Stimulated activated naive CD8-positive, alpha-beta T cell treated with anti-CD3 and anti-CD28 coated beads, Interleukin-15, Interleukin-2, amounts not matched to agents 100 ng/mL and 50 ng/mL, for 24 hours (primary cell): ENCODE measurements around the gene FIG4.
"Not testable (repeated sequence)": the region's sequence is repeated elsewhere in the genome, so short reads cannot be mapped to it uniquely, and the experiment has no call there.

Source experiments
- H3K27ac Mint-ChIP-seq: one replicate; pipeline ENCODE4 v1.8.0; 2021; ENCODE audit warnings: mild to moderate bottlenecking, mixed read lengths
- H3K27me3 Mint-ChIP-seq: one replicate; pipeline ENCODE4 v1.8.0; 2021; ENCODE audit warnings: mixed read lengths
- H3K36me3 Mint-ChIP-seq: one replicate; pipeline ENCODE4 v1.8.0; 2021; ENCODE audit warnings: low read depth, mixed read lengths
- H3K4me1 Mint-ChIP-seq: one replicate; pipeline ENCODE4 v1.8.0; 2021; ENCODE audit warnings: low read depth, mixed read lengths
- H3K4me3 Mint-ChIP-seq: one replicate; pipeline ENCODE4 v1.8.0; 2021; ENCODE audit warnings: mild to moderate bottlenecking, mixed read lengths
- H3K9me3 Mint-ChIP-seq: one replicate; pipeline ENCODE4 v1.8.0; 2021; ENCODE audit warnings: mixed read lengths

Gene FIG4

DNA sequence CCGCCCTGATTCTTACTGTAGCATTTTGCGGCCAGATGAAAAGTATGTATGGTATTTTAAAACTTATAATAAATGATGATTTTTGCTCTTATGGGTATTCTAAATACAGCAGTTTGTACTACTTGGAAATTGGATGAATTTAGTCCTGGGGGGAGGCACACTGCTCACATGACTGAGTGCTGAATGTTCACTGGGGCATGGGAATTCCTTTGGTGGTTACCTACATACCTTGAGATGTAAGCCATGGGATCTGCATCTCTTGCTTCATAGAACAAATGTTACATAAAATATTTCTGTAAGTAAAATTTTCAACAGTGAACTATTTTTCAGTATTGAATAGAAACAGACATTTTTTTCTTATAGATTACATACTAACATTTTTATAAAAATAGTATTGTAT lies 71.1 kb downstream of the FIG4 start:
- Mint-ChIP-seq H3K27ac (no peak overlapping the region), H3K4me1 (peaks cover 17% of the 10 kb centered on the region), H3K9me3 (peaks cover under 1% of the 10 kb centered on the region), H3K4me3 (no peak overlapping the region), H3K27me3 (no peaks in the 10 kb centered on the region), H3K36me3 (peaks cover 41% of the 10 kb centered on the region)

DNA sequence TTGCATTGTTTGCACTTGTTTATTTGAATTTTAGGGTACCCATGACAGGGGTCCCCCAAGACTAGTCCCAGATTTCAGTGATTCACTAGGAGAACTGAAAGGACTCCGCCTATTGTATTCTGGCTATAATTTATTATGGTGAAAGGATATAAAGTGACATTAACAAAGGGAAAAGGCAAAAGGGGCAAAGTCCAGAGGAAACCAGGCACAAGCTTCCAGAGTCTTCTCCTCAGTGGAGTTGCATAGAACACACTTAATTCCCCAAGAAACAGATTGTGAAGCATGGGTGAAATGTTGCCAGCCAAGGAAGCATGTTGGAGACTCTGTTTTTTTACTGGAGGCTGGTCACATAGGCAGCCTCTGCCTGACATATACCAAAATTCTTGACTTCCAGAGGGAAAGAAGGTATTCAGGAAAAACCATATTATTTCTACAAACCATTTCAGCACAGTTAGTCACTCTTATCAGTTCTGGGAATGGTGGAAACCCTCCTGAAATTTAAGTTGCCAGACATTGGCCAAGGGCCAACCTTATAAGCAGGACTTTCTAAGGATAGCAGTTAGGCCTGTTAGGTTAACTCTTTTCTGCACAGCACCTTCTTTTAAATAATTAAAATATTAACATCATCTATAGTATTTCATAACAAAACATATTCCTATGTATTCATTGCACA lies 71.8 kb downstream of the FIG4 start:
- no peak overlapping the region for H3K4me3 Mint-ChIP-seq
- H3K9me3 Mint-ChIP-seq: no peaks in the 10 kb centered on the region
- H3K27ac Mint-ChIP-seq: no peak overlapping the region
- peaks cover 37% of the 10 kb centered on the region for H3K36me3 Mint-ChIP-seq
- peaks cover 17% of the 10 kb centered on the region for H3K4me1 Mint-ChIP-seq
- H3K27me3 Mint-ChIP-seq: no peaks in the 10 kb centered on the region

DNA sequence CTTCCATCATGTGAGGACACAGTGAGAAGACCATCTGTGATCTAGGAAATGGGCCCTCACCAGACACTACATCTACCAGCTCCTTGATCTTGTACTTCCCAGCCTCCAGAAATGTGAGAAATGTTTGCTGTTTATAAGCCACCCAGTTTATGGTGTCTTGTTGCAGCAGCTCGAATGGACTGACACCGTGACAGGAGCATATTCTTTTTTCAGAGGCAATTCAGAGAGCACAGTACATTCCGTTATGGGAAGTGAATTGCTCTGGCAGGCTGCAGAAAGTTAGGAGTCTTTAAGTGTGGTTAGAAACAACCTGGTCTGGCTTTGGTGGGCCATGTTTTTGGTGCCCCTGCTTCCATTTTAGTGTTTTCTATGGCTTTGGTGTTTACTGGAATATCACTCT lies 75.1 kb downstream of the FIG4 start:
- Mint-ChIP-seq H3K27me3 (no peaks in the 10 kb centered on the region), H3K4me1 (peaks cover 10% of the 10 kb centered on the region), H3K9me3 (no peaks in the 10 kb centered on the region), H3K4me3 (no peak overlapping the region), H3K27ac (no peak overlapping the region), H3K36me3 (peaks cover 27% of the 10 kb centered on the region)

GRCh38 chr6:109767961-109768360 lies 76.9 kb downstream of the FIG4 start:
- Mint-ChIP-seq H3K27ac (no peak overlapping the region), H3K9me3 (no peaks in the 10 kb centered on the region), H3K4me3 (no peak overlapping the region), H3K27me3 (no peaks in the 10 kb centered on the region), H3K36me3 (peaks cover 35% of the 10 kb centered on the region), H3K4me1 (peaks cover 19% of the 10 kb centered on the region)

GRCh38 chr6:109768485-109768884 lies 77.4 kb downstream of the FIG4 start:
- no peak overlapping the region for H3K27ac Mint-ChIP-seq
- peaks cover 19% of the 10 kb centered on the region for H3K4me1 Mint-ChIP-seq
- H3K27me3 Mint-ChIP-seq: no peaks in the 10 kb centered on the region
- H3K9me3 Mint-ChIP-seq: no peaks in the 10 kb centered on the region
- peaks cover 32% of the 10 kb centered on the region for H3K36me3 Mint-ChIP-seq
- H3K4me3 Mint-ChIP-seq: no peak overlapping the region

- peaks cover 19% of the 10 kb centered on the region for H3K4me1 Mint-ChIP-seq
- no peaks in the 10 kb centered on the region for H3K9me3 Mint-ChIP-seq
- peaks cover 31% of the 10 kb centered on the region for H3K36me3 Mint-ChIP-seq
- no peak overlapping the region for H3K4me3 Mint-ChIP-seq
- no peak overlapping the region for H3K27ac Mint-ChIP-seq
- H3K27me3 Mint-ChIP-seq: no peaks in the 10 kb centered on the region
These were observed 78.1 kb downstream of the FIG4 start for GRCh38 chr6:109769213-109769612.

GRCh38 chr6:109770047-109770446 lies 79.0 kb downstream of the FIG4 start:
- H3K4me3 Mint-ChIP-seq: no peak overlapping the region
- H3K9me3 Mint-ChIP-seq: no peaks in the 10 kb centered on the region
- H3K4me1 Mint-ChIP-seq: peaks cover 19% of the 10 kb centered on the region
- no peak overlapping the region for H3K27ac Mint-ChIP-seq
- peaks cover 22% of the 10 kb centered on the region for H3K36me3 Mint-ChIP-seq
- H3K27me3 Mint-ChIP-seq: no peaks in the 10 kb centered on the region

- Mint-ChIP-seq H3K36me3 (peaks cover 19% of the 10 kb centered on the region), H3K9me3 (no peaks in the 10 kb centered on the region), H3K4me3 (no peak overlapping the region), H3K27ac (no peak overlapping the region), H3K4me1 (peaks cover 19% of the 10 kb centered on the region), H3K27me3 (no peaks in the 10 kb centered on the region)
These were observed 79.7 kb downstream of the FIG4 start for GRCh38 chr6:109770779-109771178.

DNA sequence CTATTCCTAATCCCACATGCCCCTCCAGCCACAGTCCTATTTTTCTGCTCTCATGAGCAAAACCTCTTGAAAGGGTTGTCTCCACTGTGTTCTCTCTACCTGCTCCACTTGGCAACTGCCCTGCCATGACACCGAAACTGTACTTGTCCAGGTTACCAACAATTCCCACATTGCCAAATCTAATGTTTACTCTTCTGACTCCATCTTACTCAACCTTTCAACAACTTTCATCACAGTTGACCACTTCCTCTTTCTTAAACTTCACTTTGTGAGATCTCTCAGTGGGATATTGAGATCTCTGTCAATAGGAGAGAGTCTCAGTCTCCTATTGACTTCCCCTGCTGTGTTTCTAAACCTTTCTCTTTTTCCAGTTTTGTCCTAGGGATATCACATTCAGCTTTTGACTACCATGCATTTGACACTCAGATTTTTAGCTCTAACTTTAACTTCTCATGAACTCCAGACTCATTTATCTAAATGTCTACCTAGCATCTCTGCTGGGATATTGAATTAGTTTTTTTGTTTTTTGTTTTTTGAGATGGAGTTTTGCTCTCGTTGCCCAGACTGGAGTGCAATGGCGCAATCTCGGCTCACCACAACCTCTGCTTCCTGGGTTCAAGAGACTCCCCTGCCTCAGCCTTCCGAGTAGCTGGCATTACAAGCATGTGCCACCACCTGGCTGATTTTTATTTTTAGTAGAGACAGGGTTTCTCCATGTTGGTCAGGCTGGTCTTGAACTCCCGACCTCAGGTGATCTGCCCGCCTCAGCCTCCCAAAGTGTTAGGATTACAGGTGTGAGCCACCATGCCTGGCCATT lies 81.1 kb downstream of the FIG4 start:
- not testable (repeated sequence) for H3K4me3 Mint-ChIP-seq, H3K9me3 Mint-ChIP-seq, H3K27me3 Mint-ChIP-seq
- peaks cover 12% of the 10 kb centered on the region for H3K36me3 Mint-ChIP-seq
- peaks cover 19% of the 10 kb centered on the region for H3K4me1 Mint-ChIP-seq
- peak overlapping the region; percentile 42 for H3K27ac Mint-ChIP-seq

DNA sequence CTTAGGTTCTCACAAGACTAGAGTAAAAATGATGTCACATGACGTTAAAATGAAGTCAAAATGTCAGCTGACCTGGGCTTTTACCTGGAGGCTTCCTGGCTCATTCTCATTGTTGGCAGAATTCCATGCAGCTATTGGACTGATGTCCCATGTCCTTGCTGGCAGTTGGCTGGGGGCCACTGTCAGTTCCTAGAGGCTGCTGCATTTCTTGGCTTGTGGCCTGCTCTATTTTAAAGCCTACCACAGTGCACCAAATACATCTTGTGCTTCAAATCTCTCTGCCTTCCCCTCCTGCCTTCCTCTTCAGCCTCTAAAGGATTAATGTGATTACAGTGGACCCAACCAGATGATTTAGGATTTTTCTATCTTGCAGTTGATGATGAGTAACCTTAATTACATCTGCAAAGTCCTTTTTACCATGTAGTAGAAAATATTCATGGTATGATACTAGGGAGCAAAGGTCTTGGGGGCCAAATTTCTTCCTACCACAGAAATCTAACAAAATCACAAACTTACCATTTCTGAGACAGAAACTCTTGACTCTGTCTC lies 81.9 kb downstream of the FIG4 start:
- H3K4me1 Mint-ChIP-seq: peaks cover 19% of the 10 kb centered on the region
- H3K27ac Mint-ChIP-seq: no peak overlapping the region
- no peaks in the 10 kb centered on the region for H3K9me3 Mint-ChIP-seq
- peaks cover 13% of the 10 kb centered on the region for H3K36me3 Mint-ChIP-seq
- H3K27me3 Mint-ChIP-seq: no peaks in the 10 kb centered on the region
- no peak overlapping the region for H3K4me3 Mint-ChIP-seq

GRCh38 chr6:109781001-109781400 lies 89.9 kb downstream of the FIG4 start:
- H3K9me3 Mint-ChIP-seq: no peaks in the 10 kb centered on the region
- H3K4me1 Mint-ChIP-seq: no peaks in the 10 kb centered on the region
- H3K36me3 Mint-ChIP-seq: peaks cover 9% of the 10 kb centered on the region
- H3K27me3 Mint-ChIP-seq: no peaks in the 10 kb centered on the region
- no peak overlapping the region for H3K4me3 Mint-ChIP-seq
- no peak overlapping the region for H3K27ac Mint-ChIP-seq

GRCh38 chr6:109782491-109782999 lies 91.4 kb downstream of the FIG4 start:
- Mint-ChIP-seq H3K27me3 (no peaks in the 10 kb centered on the region), H3K4me1 (no peaks in the 10 kb centered on the region), H3K27ac (no peak overlapping the region), H3K4me3 (no peak overlapping the region), H3K9me3 (no peaks in the 10 kb centered on the region), H3K36me3 (peaks cover 16% of the 10 kb centered on the region)

GRCh38 chr6:109783250-109783986 lies 92.3 kb downstream of the FIG4 start:
- Mint-ChIP-seq H3K4me3 (no peak overlapping the region), H3K27me3 (no peaks in the 10 kb centered on the region), H3K27ac (no peak overlapping the region), H3K9me3 (no peaks in the 10 kb centered on the region), H3K36me3 (peaks cover 15% of the 10 kb centered on the region), H3K4me1 (no peaks in the 10 kb centered on the region)

GRCh38 chr6:109787312-109787711 lies 96.2 kb downstream of the FIG4 start:
- H3K27me3 Mint-ChIP-seq: no peaks in the 10 kb centered on the region
- H3K36me3 Mint-ChIP-seq: peaks cover 28% of the 10 kb centered on the region

DNA sequence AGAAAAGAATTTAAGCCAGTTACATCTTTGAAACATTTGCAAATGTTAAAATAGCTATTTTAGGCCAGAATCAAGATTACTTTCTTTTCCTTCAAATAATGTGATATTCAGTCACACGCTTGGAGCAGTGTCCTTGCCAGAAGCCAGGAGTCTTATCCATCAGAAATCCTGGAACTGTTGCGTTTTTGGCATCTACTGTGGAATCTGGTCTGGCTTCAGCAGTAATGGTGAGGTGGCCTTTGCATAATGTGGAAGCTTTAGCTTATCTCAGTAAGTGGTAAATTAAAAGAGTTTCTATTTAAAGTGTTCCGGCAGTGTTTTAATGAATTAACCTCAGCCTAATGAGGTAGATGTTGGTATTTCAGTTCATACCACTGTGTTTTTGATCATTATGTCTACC lies 97.6 kb downstream of the FIG4 start:
- no peak overlapping the region for H3K27ac Mint-ChIP-seq
- H3K9me3 Mint-ChIP-seq: no peaks in the 10 kb centered on the region
- H3K4me1 Mint-ChIP-seq: no peaks in the 10 kb centered on the region
- H3K36me3 Mint-ChIP-seq: peaks cover 28% of the 10 kb centered on the region
- no peaks in the 10 kb centered on the region for H3K27me3 Mint-ChIP-seq
- no peak overlapping the region for H3K4me3 Mint-ChIP-seq

More at GRCh38 chr6:109787312-109787711, 96.2 kb downstream of the FIG4 start:
- Mint-ChIP-seq H3K4me1 (no peaks in the 10 kb centered on the region), H3K27ac (no peak overlapping the region), H3K4me3 (no peak overlapping the region), H3K9me3 (no peaks in the 10 kb centered on the region)
